SK-N-SH (cell line): ENCODE data around the gene SSRP1. TPM values are rescaled to one million over a fixed set of nuclear protein-coding genes. Genes with fewer than 3 reads are reported as not detected.
A peak's percentile ranks its signal among the peaks of the same experiment; 100 is the strongest.

ENCODE experiments used
- CTCF ChIA-PET: fragments of 300-600, 350-600 bp; formaldehyde crosslinking; extraction: SDS; loops from one replicate; lab custom pipeline; 2021; lab: Yijun Ruan, JAX
- POLR2A ChIA-PET: fragments of 350-600 bp; sonication (Branson Sonifier 250); formaldehyde crosslinking; extraction: SDS; loops from one replicate; lab custom pipeline; 2020; ENCODE audit warnings: antibody characterized with exemption, inconsistent platforms; lab: Yijun Ruan, JAX
- DNase-seq: peaks from one replicate; pipeline ENCODE4 v3.0.0; 2012
- H2AFZ ChIP-seq: fragments of 200-600 bp; sonication (generic); 2 replicates; pipeline ENCODE4 v1.8.1; 2016; ENCODE audit warnings: antibody characterized with exemption, mild to moderate bottlenecking, low read depth
- H3F3A ChIP-seq: fragments of 200-600 bp; sonication (generic); replicated peaks from 2 replicates; pipeline ENCODE3; 2016; ENCODE audit warnings: antibody characterized with exemption, mild to moderate bottlenecking; ENCODE audit not compliant: insufficient read depth
- H3K27ac ChIP-seq, 2 experiments: fragments of 200-500 bp in 1 of 2; fragments of 200-600 bp in 1 of 2; sonication (Bioruptor generic) in 1 of 2; sonication (generic), shearing (Covaris generic) in 1 of 2; 2 replicates each; pipeline versions ENCODE4 v1.5.1 to v1.6.1; 2014 to 2016; ENCODE audit warnings: low read depth in 2 of 2, inconsistent platforms in 1 of 2, low read length in 1 of 2, mild to moderate bottlenecking in 1 of 2, mixed read lengths in 1 of 2
- H3K27me3 ChIP-seq: fragments of 200-600 bp; sonication (generic), shearing (Covaris generic); 2 replicates; pipeline ENCODE4 v1.6.1; 2016; ENCODE audit warnings: mixed run types; ENCODE audit not compliant: insufficient read depth
- H3K36me3 ChIP-seq, 2 experiments: fragments of 200-500 bp in 1 of 2; fragments of 200-600 bp in 1 of 2; sonication (Bioruptor generic) in 1 of 2; sonication (generic) in 1 of 2; replicated peaks in 1 of 2; 2 replicates each; pipeline versions ENCODE3 to v1.5.1; 2014 to 2016; ENCODE audit warnings: low read length in 1 of 2, mild to moderate bottlenecking in 1 of 2; ENCODE audit not compliant: insufficient read depth in 2 of 2, control insufficient read depth in 1 of 2
- H3K4me1 ChIP-seq, 2 experiments: fragments of 200-500 bp in 1 of 2; fragments of 200-600 bp in 1 of 2; sonication (Bioruptor generic) in 1 of 2; sonication (generic), shearing (Covaris generic) in 1 of 2; 2 replicates each; pipeline versions ENCODE4 v1.5.1 to v1.6.1; 2014 to 2016; ENCODE audit warnings: low read depth in 1 of 2, low read length in 1 of 2, mixed run types in 1 of 2; ENCODE audit not compliant: insufficient read depth in 2 of 2, control insufficient read depth in 1 of 2
- H3K4me2 ChIP-seq: fragments of 200-600 bp; sonication (generic), shearing (Covaris generic); 2 replicates; pipeline ENCODE4 v1.6.1; 2017; ENCODE audit warnings: mixed run types
- H3K4me3 ChIP-seq, 2 experiments: fragments of 200-500 bp in 1 of 2; fragments of 200-600 bp in 1 of 2; sonication (Bioruptor generic) in 1 of 2; sonication (generic), shearing (Covaris generic) in 1 of 2; 2 replicates each; pipeline versions ENCODE4 v1.5.1 to v1.8.1; 2014 to 2016; ENCODE audit warnings: low read depth in 2 of 2, inconsistent platforms in 1 of 2, low read length in 1 of 2, mild to moderate bottlenecking in 1 of 2, mixed read lengths in 1 of 2, moderate library complexity in 1 of 2
- H3K79me2 ChIP-seq: fragments of 200-600 bp; sonication (generic); 2 replicates; pipeline ENCODE4 v1.8.1; 2017; ENCODE audit warnings: mild to moderate bottlenecking; ENCODE audit not compliant: insufficient read depth
- H3K9ac ChIP-seq: fragments of 200-600 bp; sonication (generic); 2 replicates; pipeline ENCODE4 v1.6.1; 2017; ENCODE audit warnings: mixed run types
- H3K9me2 ChIP-seq: fragments of 200-600 bp; sonication (generic); 2 replicates; pipeline ENCODE4 v1.6.1; 2017; ENCODE audit warnings: mixed run types
- H3K9me3 ChIP-seq: fragments of 200-600 bp; sonication (generic); 2 replicates; pipeline ENCODE4 v1.6.1; 2017; ENCODE audit warnings: mixed run types, mild to moderate bottlenecking, moderate library complexity
- H4K20me1 ChIP-seq: fragments of 200-600 bp; sonication (generic); 2 replicates; pipeline ENCODE4 v1.6.1; 2017; ENCODE audit warnings: mild to moderate bottlenecking, mixed run types; ENCODE audit not compliant: insufficient read depth
- CHD2 ChIP-seq: fragments of 150-350 bp; IDR thresholded peaks from 2 replicates; pipeline ENCODE4 v1.6.1; 2018; ENCODE audit warnings: low read length; ENCODE audit not compliant: partially characterized antibody
- EP300 ChIP-seq, 2 experiments: IDR thresholded peaks; 2 replicates each; pipeline versions ENCODE4 v1.4.0 to v1.6.1; 2012; ENCODE audit warnings: borderline replicate concordance in 1 of 2, low read depth in 1 of 2, low read length in 1 of 2
- FOSL2 ChIP-seq: IDR thresholded peaks from 2 replicates; pipeline ENCODE4 v1.4.0; 2012; ENCODE audit warnings: low read depth, mild to moderate bottlenecking, moderate library complexity, borderline replicate concordance
- FOXJ3 ChIP-seq: sonication (generic); formaldehyde crosslinking; IDR thresholded peaks from 2 replicates; pipeline ENCODE4 v1.5.1; 2020; ENCODE audit warnings: mild to moderate bottlenecking, missing genetic modification reagents
- FOXM1 ChIP-seq: IDR thresholded peaks from 2 replicates; pipeline ENCODE4 v1.4.0; 2012; ENCODE audit warnings: low read depth, mild to moderate bottlenecking
- GATA2 ChIP-seq: sonication (generic); formaldehyde crosslinking; IDR thresholded peaks from 2 replicates; pipeline ENCODE4 v1.5.0; 2020; ENCODE audit warnings: mild to moderate bottlenecking, missing genetic modification reagents
- JUND ChIP-seq: IDR thresholded peaks from 2 replicates; pipeline ENCODE4 v1.4.0; 2012
- MAX ChIP-seq: IDR thresholded peaks from 2 replicates; pipeline ENCODE4 v1.4.0; 2012; ENCODE audit warnings: low read depth
- MEF2A ChIP-seq: IDR thresholded peaks from 2 replicates; pipeline ENCODE4 v1.4.0; 2012; ENCODE audit warnings: low read depth, borderline replicate concordance
- MXI1 ChIP-seq: IDR thresholded peaks from 2 replicates; pipeline ENCODE4 v1.6.1; 2012; ENCODE audit warnings: mild to moderate bottlenecking, low read depth, low read length, improper control_type of control experiment
- NRF1 ChIP-seq: IDR thresholded peaks from 2 replicates; pipeline ENCODE4 v1.6.1; 2012; ENCODE audit warnings: low read depth, mild to moderate bottlenecking, low read length
- POLR2AphosphoS5 ChIP-seq: IDR thresholded peaks from 2 replicates; pipeline ENCODE4 v1.6.1; 2012; ENCODE audit warnings: low read depth, low read length
- RFX5 ChIP-seq: IDR thresholded peaks from 2 replicates; pipeline ENCODE4 v1.6.1; 2012; ENCODE audit warnings: mild to moderate bottlenecking, improper control_type of control experiment, low read length
- SIN3A ChIP-seq: IDR thresholded peaks from 2 replicates; pipeline ENCODE4 v1.6.1; 2012; ENCODE audit warnings: low read depth, mild to moderate bottlenecking, low read length, moderate library complexity, borderline replicate concordance
- SMC3 ChIP-seq: IDR thresholded peaks from 2 replicates; pipeline ENCODE4 v1.6.1; 2012; ENCODE audit warnings: low read depth, low read length, improper control_type of control experiment
- TCF12 ChIP-seq: IDR thresholded peaks from 2 replicates; pipeline ENCODE4 v1.4.0; 2012
- YY1 ChIP-seq: IDR thresholded peaks from 2 replicates; pipeline ENCODE4 v1.4.0; 2012; ENCODE audit warnings: low read depth, mild to moderate bottlenecking
- ZBTB33 ChIP-seq: IDR thresholded peaks from 2 replicates; pipeline ENCODE4 v1.4.0; 2012; ENCODE audit warnings: low read depth, borderline replicate concordance
- WGBS: methylation state at CpG from one replicate; pipeline ENCODE4 v1.1.6; 2017; ENCODE audit warnings: low lambda C conversion rate; 5-methylcytosine and 5-hydroxymethylcytosine counted together
- polyA plus RNA-seq, 3 experiments: library from polyadenylated mRNA; depleted of rRNA; stranded (reverse); fragments of >200 nt; gene quantifications; 2 replicates each; pipeline ENCODE4 v1.2.3, GENCODE V29; 2012

The SSRP1 gene
- polyA plus RNA-seq, 1 of the 3 experiments (the other 2 are of a cell fraction) = 137 TPM

- no peak overlapping the region for H3K9ac ChIP-seq
- no peaks in the 10 kb centered on the region for H3K9me3 ChIP-seq
- WGBS = 51% methylated on average over 5 of the region's 5 CpGs
- no peak overlapping the region for H3K27ac ChIP-seq
- TF ChIP-seq FOSL2 (no peak), SMC3 (no peak), RFX5 (no peak), FOXJ3 (CRISPR knock-in tag) (no peak), JUND (no peak), MAX (no peak), NRF1 (no peak), EP300 (IDR thresholded peaks at IDR 0.05; ENCODE audit: borderline replicate concordance in 1 of 2, low read depth in 1 of 2, low read length in 1 of 2) (no peak), FOXM1 (no peak), POLR2AphosphoS5 (no peak), TCF12 (no peak), CHD2 (no peak), SIN3A (no peak), MXI1 (no peak), ZBTB33 (no peak), YY1 (no peak), MEF2A (no peak), GATA2 (CRISPR knock-in tag) (no peak)
- ChIA-PET POLR2A (no interaction called here), CTCF (interaction anchor here (1.1 kb wide), 1 partner anchor 20 kb away, joined by 3 read pairs; no protein-coding TSS in a partner anchor)
- H3K4me3 ChIP-seq = no peak overlapping the region
- H3K36me3 ChIP-seq = no peaks in the 10 kb centered on the region
- no peaks in the 10 kb centered on the region for H3K27me3 ChIP-seq
- no peak overlapping the region for H3K4me2 ChIP-seq
- DNase-seq = peak; percentile 43
- no peaks in the 10 kb centered on the region for H4K20me1 ChIP-seq
- no peaks in the 10 kb centered on the region; a peak in 1 of 4 replicates for H3K4me1 ChIP-seq
- no peak overlapping the region for H2AFZ ChIP-seq
- no peaks in the 10 kb centered on the region for H3K79me2 ChIP-seq
- H3F3A ChIP-seq = no peaks in the 10 kb centered on the region
- no peaks in the 10 kb centered on the region for H3K9me2 ChIP-seq
Observed at GRCh38 chr11:57377107-57377506, 41.4 kb upstream of the SSRP1 start.
